HuH-7.5 (cell line): Measurements from ENCODE around the gene GANC.
A peak's percentile ranks its signal among the peaks of the same experiment; 100 is the strongest.
"Not testable (repeated sequence)": the region's sequence is repeated elsewhere in the genome, so short reads cannot be mapped to it uniquely, and the experiment has no call there.

Experiments
- DNase-seq: peaks from one replicate; pipeline ENCODE4 v3.0.0; 2011; ENCODE audit warnings: low spot score

Gene GANC

GRCh38 chr15:42272939-42273899, at the start of gene GANC, which contains the start of gene TMEM87A:
TSS of gene GANC (plus strand) at chr15:42273201. CDS start at chr15:42274482, 1,281 bp downstream.
TSS of gene TMEM87A (minus strand) at chr15:42273433. CDS start at chr15:42273398, 35 bp downstream.
- peak; percentile 66 for DNase-seq

GRCh38 chr15:42226648-42227047, 46.4 kb upstream of the GANC start:
- DNase-seq = no peak

GRCh38 chr15:42228036-42228435, 45.0 kb upstream of the GANC start:
- DNase-seq = no peak

GRCh38 chr15:42228981-42229380, 44.0 kb upstream of the GANC start:
- DNase-seq = not testable (repeated sequence)

- DNase-seq = no peak
These were observed 41.9 kb upstream of the GANC start for GRCh38 chr15:42231088-42231487.

GRCh38 chr15:42232606-42233005, 40.4 kb upstream of the GANC start:
- no peak for DNase-seq

- no peak for DNase-seq
These were observed 39.9 kb upstream of the GANC start for GRCh38 chr15:42233107-42233506.

GRCh38 chr15:42239528-42240182, 33.3 kb upstream of the GANC start:
- DNase-seq = no peak

GRCh38 chr15:42240823-42241222, 32.2 kb upstream of the GANC start:
- no peak for DNase-seq

GRCh38 chr15:42253300-42253699, 19.7 kb upstream of the GANC start:
- no peak for DNase-seq

GRCh38 chr15:42264795-42265194, 8.2 kb upstream of the GANC start:
- DNase-seq = no peak

- no peak for DNase-seq
These were observed 5.7 kb upstream of the GANC start for GRCh38 chr15:42267286-42267685.

- DNase-seq = no peak
These were observed 2.5 kb upstream of the GANC start for GRCh38 chr15:42270551-42270950.

- no peak for DNase-seq
These were observed 2.0 kb upstream of the GANC start for GRCh38 chr15:42270996-42271395.

GRCh38 chr15:42273900-42274701, 1.1 kb downstream of the GANC start:
- no peak for DNase-seq

GRCh38 chr15:42274702-42274989, 1.6 kb downstream of the GANC start:
- DNase-seq = no peak

GRCh38 chr15:42275780-42276391, 2.9 kb downstream of the GANC start:
- DNase-seq = no peak

GRCh38 chr15:42276762-42277161, 3.8 kb downstream of the GANC start:
- DNase-seq = no peak

- DNase-seq = no peak
These were observed 6.3 kb downstream of the GANC start for GRCh38 chr15:42279234-42279723.

- no peak for DNase-seq
These were observed 9.3 kb downstream of the GANC start for GRCh38 chr15:42282344-42282743.

- no peak for DNase-seq
These were observed 9.9 kb downstream of the GANC start for GRCh38 chr15:42282926-42283325.

GRCh38 chr15:42283671-42284070, 10.7 kb downstream of the GANC start:
- DNase-seq = no peak
